Measurements from ENCODE around the gene LCN2.
"Not testable (repeated sequence)": the region's sequence is repeated elsewhere in the genome, so short reads cannot be mapped to it uniquely, and the experiment has no call there.

LCN2 gene

GRCh38 chr9:128178806-128179431 is 29.7 kb downstream of the LCN2 start:
- H3K4me3 ChIP-seq (replicated peaks; ENCODE audit: low read depth, low read length) = no peak overlapping the region
- DNase-seq (ENCODE audit: extremely low read depth, low read depth) = no peak
- no peak for TF ChIP-seq CTCF (IDR thresholded peaks at IDR 0.05; ENCODE audit: low read depth, low read length, missing control alignments)

GRCh38 chr9:128180001-128180400 is 30.7 kb downstream of the LCN2 start:
- DNase-seq (ENCODE audit: extremely low read depth, low read depth) = no peak
- no peak for TF ChIP-seq CTCF (IDR thresholded peaks at IDR 0.05; ENCODE audit: low read depth, low read length, missing control alignments)
- no peak overlapping the region for H3K4me3 ChIP-seq (replicated peaks; ENCODE audit: low read depth, low read length)

- no peak overlapping the region for H3K4me3 ChIP-seq (replicated peaks; ENCODE audit: low read depth, low read length)
- no peak for TF ChIP-seq CTCF (IDR thresholded peaks at IDR 0.05; ENCODE audit: low read depth, low read length, missing control alignments)
- no peak for DNase-seq (ENCODE audit: extremely low read depth, low read depth)
These were observed 31.2 kb downstream of the LCN2 start for GRCh38 chr9:128180447-128180846.

GRCh38 chr9:128181480-128181879 is 32.2 kb downstream of the LCN2 start:
- TF ChIP-seq CTCF (IDR thresholded peaks at IDR 0.05; ENCODE audit: low read depth, low read length, missing control alignments) = peak; percentile 49
- not testable (repeated sequence) for H3K4me3 ChIP-seq (replicated peaks; ENCODE audit: low read depth, low read length); DNase-seq (ENCODE audit: extremely low read depth, low read depth)

GRCh38 chr9:128182893-128183588 is 33.8 kb downstream of the LCN2 start:
- H3K4me3 ChIP-seq (replicated peaks; ENCODE audit: low read depth, low read length) = no peak overlapping the region
- no peak for DNase-seq (ENCODE audit: extremely low read depth, low read depth)
- no peak for TF ChIP-seq CTCF (IDR thresholded peaks at IDR 0.05; ENCODE audit: low read depth, low read length, missing control alignments)

- H3K4me3 ChIP-seq (replicated peaks; ENCODE audit: low read depth, low read length) = no peak overlapping the region
- no peak for DNase-seq (ENCODE audit: extremely low read depth, low read depth)
- no peak for TF ChIP-seq CTCF (IDR thresholded peaks at IDR 0.05; ENCODE audit: low read depth, low read length, missing control alignments)
These were observed 37.0 kb downstream of the LCN2 start for GRCh38 chr9:128185979-128186965.
